ENCODE measurements around the gene FAM78A.

DNA sequence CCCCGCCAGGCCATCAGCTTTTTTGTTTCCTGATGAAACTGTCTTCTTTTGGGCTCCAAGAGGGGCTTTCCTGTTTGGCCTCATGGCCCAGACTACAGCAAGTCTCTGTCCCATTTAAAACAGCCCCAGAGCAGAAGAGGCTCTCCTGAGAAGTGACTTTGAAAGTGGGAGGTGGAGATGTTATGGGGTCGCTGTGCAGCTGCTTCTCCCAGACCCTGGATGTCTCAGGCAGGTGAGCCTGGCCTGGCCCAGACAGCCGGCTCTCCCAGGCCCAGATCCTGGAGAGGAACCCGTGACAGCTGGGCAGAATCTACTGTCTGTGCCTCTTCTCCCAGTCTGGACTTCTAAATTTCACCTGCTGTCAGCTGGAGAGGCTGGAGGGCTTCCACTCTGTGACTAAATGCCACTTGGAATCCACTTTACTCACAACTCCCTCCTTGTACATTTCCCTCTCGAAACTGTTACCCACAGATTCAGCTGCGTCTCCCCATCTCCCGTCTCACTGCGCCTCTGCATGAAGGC, 20.6 kb downstream of the FAM78A start:
- no peak for TF ChIP-seq TAF1 (IDR thresholded peaks at IDR 0.05; ENCODE audit: borderline replicate concordance, low read depth, low read length)
- TF ChIP-seq POLR2A (IDR thresholded peaks at IDR 0.05; ENCODE audit: low read depth, low read length), result no peak
- TF ChIP-seq POLR2AphosphoS5 (IDR thresholded peaks at IDR 0.05; ENCODE audit: low read depth, low read length), result no peak

Data from GM12892 (cell line).